ENCODE data around the gene MOGAT3. TPM values are rescaled to one million over a fixed set of nuclear protein-coding genes. Genes with fewer than 3 reads are reported as not detected.

The MOGAT3 gene, protein sequence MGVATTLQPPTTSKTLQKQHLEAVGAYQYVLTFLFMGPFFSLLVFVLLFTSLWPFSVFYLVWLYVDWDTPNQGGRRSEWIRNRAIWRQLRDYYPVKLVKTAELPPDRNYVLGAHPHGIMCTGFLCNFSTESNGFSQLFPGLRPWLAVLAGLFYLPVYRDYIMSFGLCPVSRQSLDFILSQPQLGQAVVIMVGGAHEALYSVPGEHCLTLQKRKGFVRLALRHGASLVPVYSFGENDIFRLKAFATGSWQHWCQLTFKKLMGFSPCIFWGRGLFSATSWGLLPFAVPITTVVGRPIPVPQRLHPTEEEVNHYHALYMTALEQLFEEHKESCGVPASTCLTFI
- total RNA-seq (2022) (6.3 and 8.1 TPM in 2 replicates), Bru-seq, nascent RNA (percentile 54 among the genes with signal in this experiment), BruChase-seq, experiment 1, labeled RNA remaining after a 2-hour chase (percentile 49 among the genes with signal in this experiment), BruChase-seq, experiment 2, labeled RNA remaining after a 6-hour chase (percentile 57 among the genes with signal in this experiment)
- long read RNA-seq, partial matches to known transcripts, result 0 of 10 reads
- long read RNA-seq, other reads (novel, unspliced or antisense), result 7 of 10 reads

DNA sequence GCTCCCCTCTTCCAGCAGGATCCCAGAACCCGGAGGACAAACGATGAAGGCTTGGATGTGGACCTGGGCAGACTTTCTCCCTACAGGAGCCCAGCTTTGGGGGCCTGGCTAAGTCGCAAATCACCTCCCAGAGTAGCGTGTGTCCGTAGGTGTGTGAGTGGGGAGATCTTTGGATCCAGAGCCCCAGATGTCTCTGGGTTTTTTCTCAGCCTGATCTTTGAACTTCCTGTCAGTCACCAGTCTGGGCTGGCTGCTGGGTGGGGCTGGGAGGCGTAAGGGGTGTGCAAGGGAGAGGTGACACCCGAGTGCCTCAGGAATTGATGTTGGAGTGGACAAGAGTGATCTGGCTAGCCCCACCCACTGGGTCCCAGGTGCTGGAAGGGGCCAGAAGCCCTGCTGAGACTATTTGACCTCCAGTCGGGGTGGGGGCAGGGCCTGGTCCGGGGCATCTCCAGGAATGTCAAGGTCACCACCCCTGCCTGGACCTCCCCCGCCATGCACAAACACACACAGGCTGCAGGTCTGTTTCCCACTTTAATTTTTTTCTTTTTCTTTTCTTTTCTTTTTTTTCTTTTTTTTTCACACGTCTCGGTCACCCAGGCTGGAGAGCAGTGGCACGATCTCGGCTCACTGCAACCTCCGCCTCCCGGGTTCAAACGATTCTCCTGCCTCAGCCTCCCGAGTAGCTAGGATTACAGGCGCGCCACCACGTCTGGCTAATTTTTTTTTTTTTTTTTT, at the start of gene MOGAT3:
MOGAT3 (minus strand) TSS at position 175 of the 738 bp plus-strand sequence. CDS start 182 bp downstream, outside the sequence.
- CTCF ChIA-PET, result interaction anchor here (0.6 to 2.5 kb wide), 7 partner anchors 9 to 57 kb away, joined by 3 to 12 read pairs (median 7); partner anchors contain the start of genes PLOD3 and ZNHIT1
- H3K27me3 Mint-ChIP-seq (ENCODE audit: insufficient read depth, unreplicated experiment), result no peaks in the 10 kb centered on the region
- intact Hi-C loops (cut with micrococcal nuclease; ENCODE audit: unreplicated experiment), result loop anchor here (1.0 to 2.0 kb wide), 3 partner anchors 18 to 52 kb away; partner anchors contain the start of gene ZNHIT1

DNA sequence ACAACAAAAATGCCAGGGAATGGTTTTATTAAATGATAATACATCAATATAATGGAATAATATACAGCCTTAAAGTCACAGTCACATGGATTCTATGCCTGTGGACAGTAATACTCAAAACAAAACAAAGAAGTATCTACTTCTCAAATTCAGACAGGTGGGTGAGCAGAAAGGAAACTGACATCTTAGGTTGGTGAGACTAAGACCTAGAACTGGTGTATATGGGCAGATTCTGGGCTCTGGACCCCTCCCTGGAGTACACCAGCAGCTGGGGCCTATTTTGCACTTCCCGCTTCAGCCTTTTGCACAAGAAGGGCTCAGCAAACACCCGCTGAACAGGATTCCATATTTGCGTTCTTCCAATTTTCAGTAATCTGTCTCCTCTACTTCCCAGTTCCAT, 49.5 kb upstream of the MOGAT3 start:
- POLR2A ChIA-PET, result no interaction called here
- Histone ChIP-seq H3K9me3 (no peaks in the 10 kb centered on the region), H3K4me3 (ENCODE audit: low read depth, low read length) (no peak overlapping the region), H3K27me3 (replicated peaks; ENCODE audit: control insufficient read depth, insufficient read depth, low read length) (no peaks in the 10 kb centered on the region), H3K4me1 (0 out of 2 replicates have a peak, but pooled peaks cover under 1% of the 10 kb centered on the region), H3K36me3 (ENCODE audit: control insufficient read depth, insufficient read depth, low read length) (no peaks in the 10 kb centered on the region; the same call in 1 of the 2 replicates)
- no peak overlapping the region for H3K27ac Mint-ChIP-seq (ENCODE audit: unreplicated experiment)
- no peaks in the 10 kb centered on the region for H3K9me3 Mint-ChIP-seq (ENCODE audit: unreplicated experiment)
- H3K4me3 Mint-ChIP-seq (ENCODE audit: unreplicated experiment), result peak overlapping the region; percentile 64
- peaks cover 6% of the 10 kb centered on the region for H3K4me1 Mint-ChIP-seq (ENCODE audit: low read depth, unreplicated experiment)
- H3K36me3 Mint-ChIP-seq (ENCODE audit: insufficient read depth, unreplicated experiment), result peaks cover 35% of the 10 kb centered on the region
- intact Hi-C loops (cut with micrococcal nuclease; ENCODE audit: unreplicated experiment), result no loop called here
- no peaks in the 10 kb centered on the region for H3K27me3 Mint-ChIP-seq (ENCODE audit: insufficient read depth, unreplicated experiment)
- no peak for DNase-seq
- CTCF ChIA-PET, result no interaction called here
- TF ChIP-seq, protein P1, sequence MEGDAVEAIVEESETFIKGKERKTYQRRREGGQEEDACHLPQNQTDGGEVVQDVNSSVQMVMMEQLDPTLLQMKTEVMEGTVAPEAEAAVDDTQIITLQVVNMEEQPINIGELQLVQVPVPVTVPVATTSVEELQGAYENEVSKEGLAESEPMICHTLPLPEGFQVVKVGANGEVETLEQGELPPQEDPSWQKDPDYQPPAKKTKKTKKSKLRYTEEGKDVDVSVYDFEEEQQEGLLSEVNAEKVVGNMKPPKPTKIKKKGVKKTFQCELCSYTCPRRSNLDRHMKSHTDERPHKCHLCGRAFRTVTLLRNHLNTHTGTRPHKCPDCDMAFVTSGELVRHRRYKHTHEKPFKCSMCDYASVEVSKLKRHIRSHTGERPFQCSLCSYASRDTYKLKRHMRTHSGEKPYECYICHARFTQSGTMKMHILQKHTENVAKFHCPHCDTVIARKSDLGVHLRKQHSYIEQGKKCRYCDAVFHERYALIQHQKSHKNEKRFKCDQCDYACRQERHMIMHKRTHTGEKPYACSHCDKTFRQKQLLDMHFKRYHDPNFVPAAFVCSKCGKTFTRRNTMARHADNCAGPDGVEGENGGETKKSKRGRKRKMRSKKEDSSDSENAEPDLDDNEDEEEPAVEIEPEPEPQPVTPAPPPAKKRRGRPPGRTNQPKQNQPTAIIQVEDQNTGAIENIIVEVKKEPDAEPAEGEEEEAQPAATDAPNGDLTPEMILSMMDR (IDR thresholded peaks at IDR 0.05; ENCODE audit: insufficient read depth in 1 of 2, low read depth in 1 of 2, low read length in 1 of 2, severe bottlenecking in 1 of 2, unreplicated experiment in 1 of 2), result no peak
- no TSS peak for BruUV-seq (replicated peaks)

More for the DNA sequence above, at the start of gene MOGAT3:
- BruUV-seq (replicated peaks), result no TSS peak
- Mint-ChIP-seq H3K36me3 (ENCODE audit: insufficient read depth, unreplicated experiment) (peaks cover 1% of the 10 kb centered on the region), H3K4me3 (ENCODE audit: unreplicated experiment) (peak within 1 kb of the TSS; percentile 70), H3K9me3 (ENCODE audit: unreplicated experiment) (no peaks in the 10 kb centered on the region), H3K27ac (ENCODE audit: unreplicated experiment) (peak within 1 kb of the TSS; percentile 70), H3K4me1 (ENCODE audit: low read depth, unreplicated experiment) (peaks cover 14% of the 10 kb centered on the region)
- TF ChIP-seq, protein P1 (IDR thresholded peaks at IDR 0.05; ENCODE audit: insufficient read depth in 1 of 2, low read depth in 1 of 2, low read length in 1 of 2, severe bottlenecking in 1 of 2, unreplicated experiment in 1 of 2), result no peak
- Histone ChIP-seq H3K36me3 (ENCODE audit: control insufficient read depth, insufficient read depth, low read length) (no peaks in the 10 kb centered on the region; the same call in 1 of the 2 replicates), H3K4me3 (ENCODE audit: low read depth, low read length) (peak within 1 kb of the TSS; percentile 45), H3K27me3 (replicated peaks; ENCODE audit: control insufficient read depth, insufficient read depth, low read length) (no peaks in the 10 kb centered on the region), H3K4me1 (peaks cover 20% of the 10 kb centered on the region), H3K9me3 (no peaks in the 10 kb centered on the region)
- POLR2A ChIA-PET, result interaction anchor here (1.1 to 1.3 kb wide), 2 partner anchors 17 to 36 kb away, joined by 3 to 7 read pairs; partner anchors contain the start of genes PLOD3, VGF and ZNHIT1
- DNase-seq, result peak; percentile 88 to 95

DNA sequence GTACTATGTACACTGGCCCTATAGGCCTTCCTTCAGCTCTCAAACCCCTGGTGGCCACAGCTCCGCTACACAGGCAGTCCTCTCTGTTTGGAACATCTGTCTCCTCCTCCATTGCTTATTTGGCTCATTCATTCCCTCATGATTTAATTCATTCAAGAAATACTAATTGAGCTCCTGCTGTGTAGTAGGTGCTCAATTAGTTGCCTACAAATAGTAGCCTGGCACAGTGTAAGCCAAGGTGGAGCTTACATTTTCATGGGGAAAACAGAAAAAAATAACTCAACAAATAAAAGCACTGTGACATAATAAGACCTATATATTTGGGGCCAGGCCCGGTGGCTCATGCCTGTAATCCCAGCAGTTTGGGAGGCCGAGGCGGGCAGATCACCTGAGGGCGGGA, 47.4 kb upstream of the MOGAT3 start:
- BruUV-seq (replicated peaks), result no TSS peak
- POLR2A ChIA-PET, result no interaction called here
- H3K27me3 ChIP-seq (replicated peaks; ENCODE audit: control insufficient read depth, insufficient read depth, low read length), result no peaks in the 10 kb centered on the region
- Mint-ChIP-seq H3K4me1 (ENCODE audit: low read depth, unreplicated experiment) (peaks cover 6% of the 10 kb centered on the region), H3K4me3 (ENCODE audit: unreplicated experiment) (no peak overlapping the region), H3K36me3 (ENCODE audit: insufficient read depth, unreplicated experiment) (peaks cover 53% of the 10 kb centered on the region), H3K27ac (ENCODE audit: unreplicated experiment) (no peak overlapping the region), H3K9me3 (ENCODE audit: unreplicated experiment) (no peaks in the 10 kb centered on the region), H3K27me3 (ENCODE audit: insufficient read depth, unreplicated experiment) (no peaks in the 10 kb centered on the region)
- CTCF ChIA-PET, result interaction anchor here (0.7 to 1.5 kb wide), 2 partner anchors 35 to 104 kb away, joined by 4 to 6 read pairs; no protein-coding TSS in a partner anchor
- peaks cover 10% of the 10 kb centered on the region; the same call in 1 of the 2 replicates for H3K4me1 ChIP-seq
- no peak overlapping the region for H3K4me3 ChIP-seq (ENCODE audit: low read depth, low read length)
- H3K9me3 ChIP-seq, result no peaks in the 10 kb centered on the region
- intact Hi-C loops (cut with micrococcal nuclease; ENCODE audit: unreplicated experiment), result no loop called here
- no peaks in the 10 kb centered on the region; the same call in 1 of the 2 replicates for H3K36me3 ChIP-seq (ENCODE audit: control insufficient read depth, insufficient read depth, low read length)
- TF ChIP-seq, protein P1 (IDR thresholded peaks at IDR 0.05; ENCODE audit: insufficient read depth in 1 of 2, low read depth in 1 of 2, low read length in 1 of 2, severe bottlenecking in 1 of 2, unreplicated experiment in 1 of 2), result no peak
- no peak for DNase-seq

Measured in Caco-2 (cell line).